ENCODE results near the gene SLC16A13. TPM values are rescaled to one million over a fixed set of nuclear protein-coding genes. Genes with fewer than 3 reads are reported as not detected.
A peak's percentile ranks its signal among the peaks of the same experiment; 100 is the strongest.

SLC16A13 gene
- total RNA-seq, 1 experiment from 2014 or later: 11.7 TPM

GRCh38 chr17:7004398-7005253 lies 31.2 kb upstream of the SLC16A13 start:
- peaks cover 8% of the 10 kb centered on the region for H3K36me3 ChIP-seq (ENCODE audit: insufficient read depth, low read length, poor library complexity, severe bottlenecking)
- ChIA-PET CTCF (interaction anchor here (0.6 to 2.4 kb wide), 9 partner anchors 11 to 343 kb away, joined by 3 to 40 read pairs (median 4); a partner anchor contains a TSS), POLR2A (ENCODE audit: low non-redundant PET) (no interaction called here)
- no peaks in the 10 kb centered on the region for H3K9me3 ChIP-seq (ENCODE audit: low read depth, low read length, poor library complexity, severe bottlenecking)
- peak; percentile 87 for DNase-seq (ENCODE audit: low spot score)
- intact Hi-C loops (cut with micrococcal nuclease; ENCODE audit: unreplicated experiment): loop anchor here (1.0 to 5.0 kb wide), 2 partner anchors 91 to 162 kb away; no protein-coding TSS in a partner anchor
- H3K4me1 ChIP-seq (ENCODE audit: insufficient read depth, low read length, poor library complexity, severe bottlenecking): no peaks in the 10 kb centered on the region
- no peak overlapping the region for H3K4me3 ChIP-seq (ENCODE audit: low read depth, low read length, poor library complexity, severe bottlenecking)
- no TSS peak for BruUV-seq (replicated peaks)
- no peak for TF ChIP-seq EZH2 (IDR thresholded peaks at IDR 0.05; ENCODE audit: borderline replicate concordance, low read depth, low read length, poor library complexity, severe bottlenecking)
- peak; percentile 87 for TF ChIP-seq CTCF (conservative IDR thresholded peaks at IDR 0.05; ENCODE audit: low read depth, low read length)
- H3K27ac ChIP-seq (ENCODE audit: low read depth, low read length, poor library complexity, severe bottlenecking): no peak overlapping the region
- H3K27me3 ChIP-seq (replicated peaks; ENCODE audit: insufficient read depth, low read depth, low read length, poor library complexity): no peaks in the 10 kb centered on the region

DNA sequence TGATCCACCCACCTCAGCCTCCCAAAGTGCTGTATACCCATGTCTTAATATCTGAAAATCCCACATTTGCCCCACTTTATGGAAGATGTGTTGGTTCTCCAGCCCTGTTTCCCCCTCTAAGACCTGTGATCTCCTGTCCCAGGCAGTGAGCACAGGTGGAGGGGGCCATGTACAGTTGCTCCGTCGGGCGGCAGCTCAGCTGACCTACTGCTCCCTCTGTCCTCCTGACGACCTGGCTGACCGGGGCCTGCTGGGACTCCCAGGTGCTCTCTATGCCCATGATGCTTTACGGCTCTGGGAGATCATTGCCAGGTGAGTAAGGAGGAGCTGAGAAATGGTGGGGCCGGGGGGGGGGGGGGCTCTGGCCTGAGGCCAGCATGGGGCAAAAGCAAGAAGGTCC lies 30.1 kb upstream of the SLC16A13 start:
- no TSS peak for BruUV-seq (replicated peaks)
- H3K36me3 ChIP-seq (ENCODE audit: insufficient read depth, low read length, poor library complexity, severe bottlenecking): peaks cover 8% of the 10 kb centered on the region
- TF ChIP-seq CTCF (conservative IDR thresholded peaks at IDR 0.05; ENCODE audit: low read depth, low read length) (no peak), EZH2 (IDR thresholded peaks at IDR 0.05; ENCODE audit: borderline replicate concordance, low read depth, low read length, poor library complexity, severe bottlenecking) (no peak)
- ChIA-PET POLR2A (ENCODE audit: low non-redundant PET) (no interaction called here), CTCF (interaction anchor here (0.6 to 0.7 kb wide), 5 partner anchors 91 to 162 kb away, joined by 3 to 9 read pairs (median 3); no protein-coding TSS in a partner anchor)
- no peak overlapping the region for H3K27ac ChIP-seq (ENCODE audit: low read depth, low read length, poor library complexity, severe bottlenecking)
- H3K4me3 ChIP-seq (ENCODE audit: low read depth, low read length, poor library complexity, severe bottlenecking): no peak overlapping the region
- no peaks in the 10 kb centered on the region for H3K4me1 ChIP-seq (ENCODE audit: insufficient read depth, low read length, poor library complexity, severe bottlenecking)
- no peak for DNase-seq (ENCODE audit: low spot score)
- intact Hi-C loops (cut with micrococcal nuclease; ENCODE audit: unreplicated experiment): loop anchor here (1.0 kb wide), 1 partner anchor 92 kb away; no protein-coding TSS in a partner anchor
- no peaks in the 10 kb centered on the region for H3K27me3 ChIP-seq (replicated peaks; ENCODE audit: insufficient read depth, low read depth, low read length, poor library complexity)
- H3K9me3 ChIP-seq (ENCODE audit: low read depth, low read length, poor library complexity, severe bottlenecking): no peaks in the 10 kb centered on the region

GRCh38 chr17:7007143-7007542 lies 28.7 kb upstream of the SLC16A13 start:
- Histone ChIP-seq H3K4me3 (ENCODE audit: low read depth, low read length, poor library complexity, severe bottlenecking) (no peak overlapping the region), H3K27me3 (replicated peaks; ENCODE audit: insufficient read depth, low read depth, low read length, poor library complexity) (no peaks in the 10 kb centered on the region), H3K36me3 (ENCODE audit: insufficient read depth, low read length, poor library complexity, severe bottlenecking) (peaks cover 4% of the 10 kb centered on the region), H3K4me1 (ENCODE audit: insufficient read depth, low read length, poor library complexity, severe bottlenecking) (peaks cover 9% of the 10 kb centered on the region), H3K9me3 (ENCODE audit: low read depth, low read length, poor library complexity, severe bottlenecking) (no peaks in the 10 kb centered on the region), H3K27ac (ENCODE audit: low read depth, low read length, poor library complexity, severe bottlenecking) (no peak overlapping the region)
- ChIA-PET POLR2A (ENCODE audit: low non-redundant PET) (no interaction called here), CTCF (no interaction called here)
- no TSS peak for BruUV-seq (replicated peaks)
- TF ChIP-seq EZH2 (IDR thresholded peaks at IDR 0.05; ENCODE audit: borderline replicate concordance, low read depth, low read length, poor library complexity, severe bottlenecking): no peak
- TF ChIP-seq CTCF (conservative IDR thresholded peaks at IDR 0.05; ENCODE audit: low read depth, low read length): no peak
- DNase-seq (ENCODE audit: low spot score): no peak
- intact Hi-C loops (cut with micrococcal nuclease; ENCODE audit: unreplicated experiment): no loop called here
